ENCODE measurements around the gene ZNF12. TPM values are rescaled to one million over a fixed set of nuclear protein-coding genes. Genes with fewer than 3 reads are reported as not detected.

The ZNF12 gene
- total RNA-seq, 1 experiment from 2014 or later: 34.4 TPM

GRCh38 chr7:6652446-6653011 is 54.2 kb downstream of the ZNF12 start:
- H3K36me3 ChIP-seq (ENCODE audit: insufficient read depth, low read length): peaks cover 6% of the 10 kb centered on the region; the same call in 1 of the 2 replicates
- H3K4me3 ChIP-seq (ENCODE audit: low read length): no peak overlapping the region
- no peaks in the 10 kb centered on the region for H3K79me2 ChIP-seq (ENCODE audit: low read length)
- H3K9me2 ChIP-seq (replicated peaks; ENCODE audit: insufficient read depth, low read length): no peaks in the 10 kb centered on the region
- H2AFZ ChIP-seq (ENCODE audit: low read length): no peak overlapping the region
- no peaks in the 10 kb centered on the region for H3K27me3 ChIP-seq (ENCODE audit: low read length)
- H3K9me3 ChIP-seq (ENCODE audit: low read length): no peaks in the 10 kb centered on the region
- H4K20me1 ChIP-seq (ENCODE audit: insufficient read depth, low read depth, low read length): no peaks in the 10 kb centered on the region
- no peak overlapping the region for H3K27ac ChIP-seq (ENCODE audit: low read length)
- H3K4me1 ChIP-seq (ENCODE audit: low read length): no peaks in the 10 kb centered on the region
- no peak for DNase-seq
- no peak overlapping the region for H3K4me2 ChIP-seq (ENCODE audit: low read depth, low read length, poor library complexity, severe bottlenecking)
- H3K9ac ChIP-seq (ENCODE audit: low read length): no peak overlapping the region

GRCh38 chr7:6651851-6652445 is 54.8 kb downstream of the ZNF12 start:
- H3K79me2 ChIP-seq (ENCODE audit: low read length): peaks cover 4% of the 10 kb centered on the region; the same call in 1 of the 2 replicates
- no peak overlapping the region for H3K27ac ChIP-seq (ENCODE audit: low read length)
- no peaks in the 10 kb centered on the region for H3K4me1 ChIP-seq (ENCODE audit: low read length)
- H3K27me3 ChIP-seq (ENCODE audit: low read length): no peaks in the 10 kb centered on the region
- peaks cover 6% of the 10 kb centered on the region; the same call in 1 of the 2 replicates for H3K36me3 ChIP-seq (ENCODE audit: insufficient read depth, low read length)
- no peaks in the 10 kb centered on the region for H3K9me2 ChIP-seq (replicated peaks; ENCODE audit: insufficient read depth, low read length)
- H3K4me3 ChIP-seq (ENCODE audit: low read length): no peak overlapping the region
- no peaks in the 10 kb centered on the region for H4K20me1 ChIP-seq (ENCODE audit: insufficient read depth, low read depth, low read length)
- no peak overlapping the region for H3K9ac ChIP-seq (ENCODE audit: low read length)
- no peak for DNase-seq
- no peak overlapping the region for H3K4me2 ChIP-seq (ENCODE audit: low read depth, low read length, poor library complexity, severe bottlenecking)
- H3K9me3 ChIP-seq (ENCODE audit: low read length): no peaks in the 10 kb centered on the region
- no peak overlapping the region for H2AFZ ChIP-seq (ENCODE audit: low read length)

GRCh38 chr7:6650521-6651011 is 56.2 kb downstream of the ZNF12 start:
- no peak for DNase-seq
- H3K27ac ChIP-seq (ENCODE audit: low read length): no peak overlapping the region
- H3K4me2 ChIP-seq (ENCODE audit: low read depth, low read length, poor library complexity, severe bottlenecking): no peak overlapping the region
- no peaks in the 10 kb centered on the region for H3K27me3 ChIP-seq (ENCODE audit: low read length)
- no peak overlapping the region for H3K4me3 ChIP-seq (ENCODE audit: low read length)
- H3K79me2 ChIP-seq (ENCODE audit: low read length): peaks cover 4% of the 10 kb centered on the region; the same call in 1 of the 2 replicates
- H3K9me2 ChIP-seq (replicated peaks; ENCODE audit: insufficient read depth, low read length): no peaks in the 10 kb centered on the region
- no peaks in the 10 kb centered on the region for H3K9me3 ChIP-seq (ENCODE audit: low read length)
- no peaks in the 10 kb centered on the region for H4K20me1 ChIP-seq (ENCODE audit: insufficient read depth, low read depth, low read length)
- H3K4me1 ChIP-seq (ENCODE audit: low read length): no peaks in the 10 kb centered on the region
- no peak overlapping the region for H3K9ac ChIP-seq (ENCODE audit: low read length)
- no peak overlapping the region for H2AFZ ChIP-seq (ENCODE audit: low read length)
- peaks cover 6% of the 10 kb centered on the region; the same call in 1 of the 2 replicates for H3K36me3 ChIP-seq (ENCODE audit: insufficient read depth, low read length)

- no peak for DNase-seq
- Histone ChIP-seq H3K4me1 (ENCODE audit: low read length) (no peaks in the 10 kb centered on the region), H3K9me3 (ENCODE audit: low read length) (no peaks in the 10 kb centered on the region), H3K27me3 (ENCODE audit: low read length) (no peaks in the 10 kb centered on the region), H3K9me2 (replicated peaks; ENCODE audit: insufficient read depth, low read length) (no peaks in the 10 kb centered on the region), H3K4me3 (ENCODE audit: low read length) (no peak overlapping the region), H4K20me1 (ENCODE audit: insufficient read depth, low read depth, low read length) (no peaks in the 10 kb centered on the region), H3K4me2 (ENCODE audit: low read depth, low read length, poor library complexity, severe bottlenecking) (no peak overlapping the region), H2AFZ (ENCODE audit: low read length) (no peak overlapping the region), H3K27ac (ENCODE audit: low read length) (no peak overlapping the region), H3K36me3 (ENCODE audit: insufficient read depth, low read length) (peaks cover 6% of the 10 kb centered on the region; the same call in 1 of the 2 replicates), H3K9ac (ENCODE audit: low read length) (no peak overlapping the region), H3K79me2 (ENCODE audit: low read length) (peaks cover 5% of the 10 kb centered on the region; the same call in 1 of the 2 replicates)
Observed at GRCh38 chr7:6650086-6650485, 56.7 kb downstream of the ZNF12 start.

GRCh38 chr7:6649241-6649961 is 57.3 kb downstream of the ZNF12 start:
- Histone ChIP-seq H3K79me2 (ENCODE audit: low read length) (peaks cover 6% of the 10 kb centered on the region; the same call in 1 of the 2 replicates), H3K27ac (ENCODE audit: low read length) (no peak overlapping the region), H3K36me3 (ENCODE audit: insufficient read depth, low read length) (peaks cover 8% of the 10 kb centered on the region; the same call in 1 of the 2 replicates), H3K27me3 (ENCODE audit: low read length) (no peaks in the 10 kb centered on the region), H4K20me1 (ENCODE audit: insufficient read depth, low read depth, low read length) (no peaks in the 10 kb centered on the region), H3K4me3 (ENCODE audit: low read length) (no peak overlapping the region), H3K4me1 (ENCODE audit: low read length) (no peaks in the 10 kb centered on the region), H2AFZ (ENCODE audit: low read length) (no peak overlapping the region), H3K9me2 (replicated peaks; ENCODE audit: insufficient read depth, low read length) (no peaks in the 10 kb centered on the region), H3K9me3 (ENCODE audit: low read length) (no peaks in the 10 kb centered on the region), H3K4me2 (ENCODE audit: low read depth, low read length, poor library complexity, severe bottlenecking) (no peak overlapping the region), H3K9ac (ENCODE audit: low read length) (no peak overlapping the region)
- DNase-seq: no peak

GRCh38 chr7:6648815-6649104 is 58.0 kb downstream of the ZNF12 start:
- peaks cover 9% of the 10 kb centered on the region; the same call in 1 of the 2 replicates for H3K36me3 ChIP-seq (ENCODE audit: insufficient read depth, low read length)
- peaks cover 6% of the 10 kb centered on the region; the same call in 1 of the 2 replicates for H3K79me2 ChIP-seq (ENCODE audit: low read length)
- no peak overlapping the region for H3K4me2 ChIP-seq (ENCODE audit: low read depth, low read length, poor library complexity, severe bottlenecking)
- DNase-seq: no peak
- H3K9me3 ChIP-seq (ENCODE audit: low read length): no peaks in the 10 kb centered on the region
- no peaks in the 10 kb centered on the region for H3K9me2 ChIP-seq (replicated peaks; ENCODE audit: insufficient read depth, low read length)
- H3K4me1 ChIP-seq (ENCODE audit: low read length): no peaks in the 10 kb centered on the region
- H4K20me1 ChIP-seq (ENCODE audit: insufficient read depth, low read depth, low read length): no peaks in the 10 kb centered on the region
- no peak overlapping the region for H3K4me3 ChIP-seq (ENCODE audit: low read length)
- H3K9ac ChIP-seq (ENCODE audit: low read length): no peak overlapping the region
- no peak overlapping the region for H2AFZ ChIP-seq (ENCODE audit: low read length)
- H3K27ac ChIP-seq (ENCODE audit: low read length): no peak overlapping the region
- H3K27me3 ChIP-seq (ENCODE audit: low read length): no peaks in the 10 kb centered on the region

- DNase-seq: no peak
- no peak overlapping the region for H2AFZ ChIP-seq (ENCODE audit: low read length)
- peaks cover 9% of the 10 kb centered on the region; the same call in 1 of the 2 replicates for H3K36me3 ChIP-seq (ENCODE audit: insufficient read depth, low read length)
- H3K27me3 ChIP-seq (ENCODE audit: low read length): no peaks in the 10 kb centered on the region
- H4K20me1 ChIP-seq (ENCODE audit: insufficient read depth, low read depth, low read length): no peaks in the 10 kb centered on the region
- H3K4me3 ChIP-seq (ENCODE audit: low read length): no peak overlapping the region
- no peak overlapping the region for H3K9ac ChIP-seq (ENCODE audit: low read length)
- no peaks in the 10 kb centered on the region for H3K9me3 ChIP-seq (ENCODE audit: low read length)
- no peak overlapping the region for H3K4me2 ChIP-seq (ENCODE audit: low read depth, low read length, poor library complexity, severe bottlenecking)
- H3K27ac ChIP-seq (ENCODE audit: low read length): no peak overlapping the region
- H3K79me2 ChIP-seq (ENCODE audit: low read length): peaks cover 6% of the 10 kb centered on the region; the same call in 1 of the 2 replicates
- no peaks in the 10 kb centered on the region for H3K4me1 ChIP-seq (ENCODE audit: low read length)
- no peaks in the 10 kb centered on the region for H3K9me2 ChIP-seq (replicated peaks; ENCODE audit: insufficient read depth, low read length)
Observed at GRCh38 chr7:6648066-6648814, 58.5 kb downstream of the ZNF12 start.

GRCh38 chr7:6647541-6647940 is 59.2 kb downstream of the ZNF12 start:
- Histone ChIP-seq H4K20me1 (ENCODE audit: insufficient read depth, low read depth, low read length) (no peaks in the 10 kb centered on the region), H3K9ac (ENCODE audit: low read length) (no peak overlapping the region), H2AFZ (ENCODE audit: low read length) (no peak overlapping the region), H3K79me2 (ENCODE audit: low read length) (peaks cover 6% of the 10 kb centered on the region; the same call in 1 of the 2 replicates), H3K4me1 (ENCODE audit: low read length) (no peaks in the 10 kb centered on the region), H3K4me2 (ENCODE audit: low read depth, low read length, poor library complexity, severe bottlenecking) (no peak overlapping the region), H3K4me3 (ENCODE audit: low read length) (no peak overlapping the region), H3K27me3 (ENCODE audit: low read length) (no peaks in the 10 kb centered on the region), H3K27ac (ENCODE audit: low read length) (no peak overlapping the region), H3K9me3 (ENCODE audit: low read length) (no peaks in the 10 kb centered on the region), H3K36me3 (ENCODE audit: insufficient read depth, low read length) (peaks cover 8% of the 10 kb centered on the region; the same call in 1 of the 2 replicates), H3K9me2 (replicated peaks; ENCODE audit: insufficient read depth, low read length) (no peaks in the 10 kb centered on the region)
- DNase-seq: no peak
